A673 (cell line): ENCODE results near the gene ACOX3. TPM values are rescaled to one million over a fixed set of nuclear protein-coding genes. Genes with fewer than 3 reads are reported as not detected.

Experiments
- BruUV-seq: library from RNA; stranded (reverse); fragments of 400-500 nt; replicated peaks from 2 replicates; lab custom pipeline; 2021; lab: Mats Ljungman, UMichigan
- CTCF ChIA-PET: fragments of 300-600 bp; sonication (Branson Sonifier 250); formaldehyde crosslinking; loops from one replicate; lab custom pipeline; 2022; ENCODE audit warnings: antibody characterized with exemption; lab: Charles Lee
- POLR2A ChIA-PET: fragments of 300-600 bp; sonication (Branson Sonifier 250); formaldehyde crosslinking; loops from one replicate; lab custom pipeline; 2022; ENCODE audit warnings: antibody characterized with exemption; ENCODE audit not compliant: low non-redundant PET; lab: Charles Lee
- DNase-seq: peaks from one replicate; pipeline ENCODE4 v3.0.0-alpha.2; 2015; ENCODE audit warnings: low spot score
- H3K27ac ChIP-seq: fragments of 200-600 bp; sonication (generic); 2 replicates; pipeline ENCODE4 v1.5.1; 2016; ENCODE audit warnings: mixed run types, low read depth, mild to moderate bottlenecking, mixed read lengths, antibody characterized with exemption, low read length; ENCODE audit not compliant: poor library complexity, severe bottlenecking
- H3K27me3 ChIP-seq: fragments of 200-600 bp; sonication (generic); replicated peaks from 2 replicates; pipeline ENCODE4 v1.6.1; 2017; ENCODE audit warnings: mixed run types, low read depth, mild to moderate bottlenecking, mixed read lengths, antibody characterized with exemption, low read length; ENCODE audit not compliant: insufficient read depth, poor library complexity
- H3K36me3 ChIP-seq: fragments of 200-600 bp; sonication (generic); 2 replicates; pipeline ENCODE4 v1.6.1; 2016; ENCODE audit warnings: mixed run types, mild to moderate bottlenecking, mixed read lengths, antibody characterized with exemption, low read length; ENCODE audit not compliant: insufficient read depth, poor library complexity, severe bottlenecking
- H3K4me1 ChIP-seq: fragments of 200-600 bp; sonication (generic); 2 replicates; pipeline ENCODE4 v1.6.1; 2017; ENCODE audit warnings: mixed run types, mild to moderate bottlenecking, mixed read lengths, antibody characterized with exemption, low read length; ENCODE audit not compliant: insufficient read depth, poor library complexity, severe bottlenecking
- H3K4me3 ChIP-seq: fragments of 200-600 bp; sonication (generic); 2 replicates; pipeline ENCODE4 v1.5.1; 2016; ENCODE audit warnings: low read depth, mixed run types, mild to moderate bottlenecking, mixed read lengths, low read length; ENCODE audit not compliant: poor library complexity, severe bottlenecking
- H3K9me3 ChIP-seq: fragments of 200-600 bp; sonication (generic); 2 replicates; pipeline ENCODE4 v1.6.1; 2016; ENCODE audit warnings: mixed run types, low read depth, mild to moderate bottlenecking, mixed read lengths, antibody characterized with exemption, low read length; ENCODE audit not compliant: poor library complexity, severe bottlenecking
- EZH2 ChIP-seq: fragments of 200-600 bp; sonication (generic); IDR thresholded peaks from 2 replicates; pipeline ENCODE4 v1.6.1; 2017; ENCODE audit warnings: borderline replicate concordance, low read depth, mild to moderate bottlenecking, mixed read lengths, antibody characterized with exemption, low read length; ENCODE audit not compliant: poor library complexity, severe bottlenecking
- intact Hi-C: fragments of 100-400 bp; cut with micrococcal nuclease; formaldehyde crosslinking; loops from one replicate; pipeline ENCODE4 v1.10.0; 2022; ENCODE audit not compliant: unreplicated experiment
- total RNA-seq: library from RNA; stranded (reverse); gene quantifications from 2 replicates; pipeline ENCODE4 v1.2.3, GENCODE V29; 2021
- TF ChIP-seq, protein P1 (sequence below): fragments of 300-800, 200-600 bp; sonication (generic); conservative IDR thresholded peaks from 2 replicates; pipeline ENCODE4 v1.5.1; 2017; ENCODE audit warnings: low read depth, mild to moderate bottlenecking, antibody characterized with exemption, low read length, moderate library complexity, mixed read lengths

ACOX3 gene
- total RNA-seq, 1 experiment from 2014 or later, result 14.3 TPM

DNA sequence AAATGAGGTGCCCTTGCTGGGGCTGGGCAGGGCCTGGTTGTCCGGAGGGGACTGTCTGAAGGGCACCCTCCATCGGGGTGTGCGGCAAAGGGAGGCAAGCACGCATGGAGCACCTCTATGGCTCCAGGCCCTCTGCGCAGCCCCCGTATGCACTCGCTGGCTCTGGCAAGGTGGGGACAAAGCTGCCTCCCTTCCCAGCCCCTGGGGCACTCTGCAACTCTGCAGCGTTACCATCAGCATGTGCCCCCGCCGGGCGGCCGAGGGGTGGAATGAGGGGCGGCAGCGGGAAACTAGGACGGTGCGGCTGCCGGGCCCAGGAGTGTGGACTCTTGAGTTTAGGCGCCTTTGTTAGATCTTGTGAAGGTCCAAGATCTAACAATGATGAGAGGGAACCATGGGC lies 26.5 kb upstream of the ACOX3 start:
- POLR2A ChIA-PET, result no interaction called here
- H3K4me3 ChIP-seq, result no peak overlapping the region
- CTCF ChIA-PET, result no interaction called here
- peaks cover 3% of the 10 kb centered on the region for H3K4me1 ChIP-seq
- H3K27ac ChIP-seq, result no peak overlapping the region
- BruUV-seq, result no TSS peak
- H3K27me3 ChIP-seq, result no peaks in the 10 kb centered on the region
- no peak for DNase-seq
- no peak for TF ChIP-seq EZH2
- TF ChIP-seq, protein P1, sequence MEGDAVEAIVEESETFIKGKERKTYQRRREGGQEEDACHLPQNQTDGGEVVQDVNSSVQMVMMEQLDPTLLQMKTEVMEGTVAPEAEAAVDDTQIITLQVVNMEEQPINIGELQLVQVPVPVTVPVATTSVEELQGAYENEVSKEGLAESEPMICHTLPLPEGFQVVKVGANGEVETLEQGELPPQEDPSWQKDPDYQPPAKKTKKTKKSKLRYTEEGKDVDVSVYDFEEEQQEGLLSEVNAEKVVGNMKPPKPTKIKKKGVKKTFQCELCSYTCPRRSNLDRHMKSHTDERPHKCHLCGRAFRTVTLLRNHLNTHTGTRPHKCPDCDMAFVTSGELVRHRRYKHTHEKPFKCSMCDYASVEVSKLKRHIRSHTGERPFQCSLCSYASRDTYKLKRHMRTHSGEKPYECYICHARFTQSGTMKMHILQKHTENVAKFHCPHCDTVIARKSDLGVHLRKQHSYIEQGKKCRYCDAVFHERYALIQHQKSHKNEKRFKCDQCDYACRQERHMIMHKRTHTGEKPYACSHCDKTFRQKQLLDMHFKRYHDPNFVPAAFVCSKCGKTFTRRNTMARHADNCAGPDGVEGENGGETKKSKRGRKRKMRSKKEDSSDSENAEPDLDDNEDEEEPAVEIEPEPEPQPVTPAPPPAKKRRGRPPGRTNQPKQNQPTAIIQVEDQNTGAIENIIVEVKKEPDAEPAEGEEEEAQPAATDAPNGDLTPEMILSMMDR, result no peak
- intact Hi-C loops, result no loop called here
- H3K36me3 ChIP-seq, result peaks cover 11% of the 10 kb centered on the region
- no peaks in the 10 kb centered on the region for H3K9me3 ChIP-seq

DNA sequence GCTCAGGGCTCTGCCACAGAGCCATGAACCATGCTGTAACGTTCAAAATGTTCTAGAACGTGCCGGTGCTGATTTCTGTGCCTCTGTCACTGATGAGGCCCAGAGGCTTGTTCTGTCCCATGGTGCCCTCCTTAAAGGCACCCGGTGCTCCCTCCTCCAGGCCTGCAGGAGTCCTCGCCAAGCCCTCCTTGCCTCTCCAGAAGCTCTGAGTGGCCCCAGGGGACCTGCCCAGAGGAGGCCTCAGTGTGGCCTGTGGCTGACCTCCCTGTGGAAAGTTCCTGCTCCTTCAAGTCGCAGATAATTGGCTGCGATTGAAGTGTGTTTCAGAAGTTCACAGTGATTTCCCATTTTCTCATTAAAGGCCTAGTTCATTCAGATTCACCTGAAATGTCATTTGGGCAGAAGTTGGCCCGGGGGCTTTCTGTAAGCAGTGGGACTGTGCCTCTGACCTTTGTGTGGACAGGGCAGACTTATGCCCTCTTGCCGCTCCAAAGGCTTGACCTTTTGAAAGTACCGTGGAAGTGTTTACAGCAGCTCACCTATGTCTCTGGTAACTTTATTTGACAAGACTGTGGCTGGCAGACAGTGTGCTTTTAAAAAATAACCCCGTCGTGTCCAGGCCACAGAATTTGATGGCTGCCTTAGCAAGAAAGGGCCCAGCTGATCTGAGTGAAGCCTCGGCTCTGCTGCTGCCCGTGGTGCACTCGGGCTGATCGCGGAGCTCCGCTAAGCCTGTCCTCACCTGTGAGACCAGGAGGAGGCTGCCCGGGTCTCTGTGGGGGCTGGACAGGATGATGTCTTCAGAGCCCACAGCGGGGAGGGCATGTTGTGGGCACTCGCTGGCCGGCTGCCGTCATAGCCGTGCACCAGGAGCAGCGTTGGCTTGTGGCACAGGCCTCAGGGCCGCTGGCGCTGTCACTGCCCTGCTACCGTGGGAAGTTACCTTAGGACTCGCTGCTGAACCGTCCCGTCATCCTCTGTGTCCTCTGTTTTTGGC lies 25.4 kb upstream of the ACOX3 start:
- Histone ChIP-seq H3K27ac (no peak overlapping the region), H3K9me3 (no peaks in the 10 kb centered on the region), H3K4me3 (no peak overlapping the region), H3K4me1 (peaks cover 3% of the 10 kb centered on the region), H3K36me3 (peaks cover 11% of the 10 kb centered on the region), H3K27me3 (no peaks in the 10 kb centered on the region)
- no TSS peak for BruUV-seq
- ChIA-PET POLR2A (no interaction called here), CTCF (no interaction called here)
- no peak for DNase-seq
- TF ChIP-seq EZH2, result no peak
- TF ChIP-seq, protein P1, result no peak
- intact Hi-C loops, result no loop called here

DNA sequence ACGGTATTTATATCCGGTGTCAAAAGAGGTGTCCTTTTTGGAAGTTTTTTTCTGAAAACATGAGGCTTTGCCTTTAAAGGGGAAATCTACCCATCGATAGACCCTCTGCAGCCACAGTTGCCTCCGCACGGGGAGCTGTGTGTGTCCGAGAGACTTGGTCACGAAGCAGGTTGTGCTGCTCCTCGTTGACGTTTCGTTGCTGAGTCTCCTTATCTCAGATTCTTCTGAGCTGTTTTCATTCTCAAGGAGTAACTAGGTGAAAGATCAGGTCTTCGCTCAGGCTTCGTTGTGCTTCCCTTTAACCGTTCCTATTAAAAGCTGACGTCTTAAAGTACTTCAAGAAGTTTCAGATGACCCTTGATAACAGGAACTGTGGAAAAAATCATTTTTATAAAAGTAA lies 23.9 kb upstream of the ACOX3 start:
- no peak for DNase-seq
- H3K9me3 ChIP-seq, result no peaks in the 10 kb centered on the region
- no TSS peak for BruUV-seq
- H3K27me3 ChIP-seq, result no peaks in the 10 kb centered on the region
- H3K4me3 ChIP-seq, result no peak overlapping the region
- CTCF ChIA-PET, result no interaction called here
- POLR2A ChIA-PET, result no interaction called here
- TF ChIP-seq EZH2, result no peak
- TF ChIP-seq, protein P1, result no peak
- peaks cover 3% of the 10 kb centered on the region for H3K4me1 ChIP-seq
- H3K36me3 ChIP-seq, result peaks cover 10% of the 10 kb centered on the region
- H3K27ac ChIP-seq, result no peak overlapping the region
- intact Hi-C loops, result no loop called here
